ENCODE results near the gene IL1RAPL2.

DNA sequence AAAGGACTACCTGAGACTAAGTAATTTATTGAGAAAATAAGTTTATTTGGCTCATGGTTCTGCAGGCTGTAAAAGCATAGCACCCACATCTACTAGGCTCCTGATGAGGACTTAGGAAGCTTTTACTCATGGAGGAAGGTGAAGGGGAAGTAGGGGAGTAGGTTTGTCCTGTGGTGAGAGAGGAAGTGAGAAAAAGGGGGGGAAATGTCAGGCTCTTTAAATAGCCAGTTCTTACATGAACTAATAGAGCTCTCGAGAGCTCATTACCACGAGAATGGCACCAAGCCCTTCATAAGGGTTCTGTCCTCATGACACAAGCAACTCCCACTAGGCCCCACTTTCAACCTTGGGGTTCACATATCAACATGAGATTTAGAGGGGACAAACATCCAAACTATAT is 1130.9 kb downstream of the IL1RAPL2 start:
- TF ChIP-seq, protein P1, sequence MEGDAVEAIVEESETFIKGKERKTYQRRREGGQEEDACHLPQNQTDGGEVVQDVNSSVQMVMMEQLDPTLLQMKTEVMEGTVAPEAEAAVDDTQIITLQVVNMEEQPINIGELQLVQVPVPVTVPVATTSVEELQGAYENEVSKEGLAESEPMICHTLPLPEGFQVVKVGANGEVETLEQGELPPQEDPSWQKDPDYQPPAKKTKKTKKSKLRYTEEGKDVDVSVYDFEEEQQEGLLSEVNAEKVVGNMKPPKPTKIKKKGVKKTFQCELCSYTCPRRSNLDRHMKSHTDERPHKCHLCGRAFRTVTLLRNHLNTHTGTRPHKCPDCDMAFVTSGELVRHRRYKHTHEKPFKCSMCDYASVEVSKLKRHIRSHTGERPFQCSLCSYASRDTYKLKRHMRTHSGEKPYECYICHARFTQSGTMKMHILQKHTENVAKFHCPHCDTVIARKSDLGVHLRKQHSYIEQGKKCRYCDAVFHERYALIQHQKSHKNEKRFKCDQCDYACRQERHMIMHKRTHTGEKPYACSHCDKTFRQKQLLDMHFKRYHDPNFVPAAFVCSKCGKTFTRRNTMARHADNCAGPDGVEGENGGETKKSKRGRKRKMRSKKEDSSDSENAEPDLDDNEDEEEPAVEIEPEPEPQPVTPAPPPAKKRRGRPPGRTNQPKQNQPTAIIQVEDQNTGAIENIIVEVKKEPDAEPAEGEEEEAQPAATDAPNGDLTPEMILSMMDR (IDR thresholded peaks at IDR 0.05; ENCODE audit: control extremely low read depth in 1 of 3, insufficient read depth in 1 of 3, low read depth in 1 of 3, low read length in 3 of 3) = no peak
- no peak for TF ChIP-seq RXRA (IDR thresholded peaks at IDR 0.05; ENCODE audit: insufficient read depth, low read depth, low read length)
- TF ChIP-seq GTF2F1 (IDR thresholded peaks at IDR 0.05; ENCODE audit: borderline replicate concordance, low read depth, low read length) = no peak
- TF ChIP-seq SIN3A (conservative IDR thresholded peaks at IDR 0.05 in 1 of 2, IDR thresholded peaks at IDR 0.05 in 1 of 2; ENCODE audit: low read depth in 1 of 2, low read length in 2 of 2) = no peak
- no peak for TF ChIP-seq SP1 (IDR thresholded peaks at IDR 0.05; ENCODE audit: low read depth, low read length)

Data from H1 (cell line).